NCI-H1105 (cell line): Measurements from ENCODE around the gene PGRMC1.
"Not testable (repeated sequence)": the region's sequence is repeated elsewhere in the genome, so short reads cannot be mapped to it uniquely, and the experiment has no call there.

Experiments
- DNase-seq: peaks from one replicate; lab custom pipeline; 2025; lab: John Stamatoyannopoulos, UW

Gene PGRMC1

DNA sequence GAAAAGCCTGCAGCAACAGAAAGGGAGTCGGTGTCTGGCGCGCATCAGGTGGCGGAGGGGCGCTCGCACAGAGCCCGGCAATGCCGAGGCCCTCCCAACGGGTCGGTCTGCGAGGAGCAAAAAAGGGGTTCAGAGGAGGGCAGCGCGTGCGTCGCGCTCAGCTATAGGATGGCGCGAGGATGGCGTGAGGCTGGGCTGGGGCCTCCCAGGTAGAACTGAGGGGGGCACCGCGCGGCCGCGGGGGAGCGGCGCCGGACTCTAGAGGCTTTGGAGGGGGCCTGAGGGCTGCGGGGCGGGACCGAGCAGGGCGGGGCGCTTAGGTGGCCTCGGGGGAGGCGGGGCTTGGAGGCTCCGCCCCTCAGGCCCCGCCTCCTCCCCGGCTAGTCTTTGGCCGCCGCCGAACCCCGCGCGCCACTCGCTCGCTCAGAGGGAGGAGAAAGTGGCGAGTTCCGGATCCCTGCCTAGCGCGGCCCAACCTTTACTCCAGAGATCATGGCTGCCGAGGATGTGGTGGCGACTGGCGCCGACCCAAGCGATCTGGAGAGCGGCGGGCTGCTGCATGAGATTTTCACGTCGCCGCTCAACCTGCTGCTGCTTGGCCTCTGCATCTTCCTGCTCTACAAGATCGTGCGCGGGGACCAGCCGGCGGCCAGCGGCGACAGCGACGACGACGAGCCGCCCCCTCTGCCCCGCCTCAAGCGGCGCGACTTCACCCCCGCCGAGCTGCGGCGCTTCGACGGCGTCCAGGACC lies at the start of gene PGRMC1:
PGRMC1 (plus strand) TSS at position 414 of the 751 bp plus-strand sequence; CDS start at position 493, 79 bp downstream.
- DNase-seq = peak; percentile 68

DNA sequence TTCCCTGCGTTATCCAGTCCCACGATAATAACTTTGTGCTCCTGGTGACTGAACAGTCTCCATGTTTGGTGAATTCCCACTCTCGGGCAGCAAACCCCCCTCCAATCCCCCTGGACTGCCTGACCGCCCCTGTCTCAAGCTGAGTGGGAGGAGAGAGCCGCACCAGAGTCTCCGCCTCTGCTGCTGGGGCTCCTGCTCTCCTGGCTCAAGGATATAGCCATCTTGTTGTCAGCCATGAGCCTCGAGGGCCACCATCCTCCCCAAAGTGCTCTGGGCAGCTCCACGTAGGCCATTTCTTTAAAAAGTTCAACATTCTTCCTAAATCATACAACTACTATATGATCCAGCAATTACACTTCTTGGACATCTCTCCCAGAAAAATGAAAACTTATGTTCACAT lies 49.3 kb upstream of the PGRMC1 start:
- no peak for DNase-seq

DNA sequence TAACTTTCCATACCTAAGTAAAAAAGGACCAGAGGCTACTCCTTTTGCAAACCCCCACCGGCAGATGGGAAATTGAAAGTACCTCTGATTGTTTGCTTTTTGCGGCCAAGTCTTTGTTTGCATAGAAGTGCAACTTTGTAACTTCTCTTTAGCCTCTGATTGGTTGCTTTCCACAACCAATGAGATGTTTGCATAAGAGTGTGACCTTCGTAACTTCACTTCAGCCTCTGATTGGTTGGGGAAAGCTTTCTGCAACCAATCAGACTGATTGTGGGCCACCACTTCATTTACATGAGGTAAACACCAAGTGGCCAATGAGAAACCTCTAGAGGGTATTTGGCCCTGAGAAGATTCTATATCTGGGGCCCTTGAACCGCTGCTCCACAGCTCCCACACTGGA lies 48.8 kb upstream of the PGRMC1 start:
- no peak for DNase-seq

DNA sequence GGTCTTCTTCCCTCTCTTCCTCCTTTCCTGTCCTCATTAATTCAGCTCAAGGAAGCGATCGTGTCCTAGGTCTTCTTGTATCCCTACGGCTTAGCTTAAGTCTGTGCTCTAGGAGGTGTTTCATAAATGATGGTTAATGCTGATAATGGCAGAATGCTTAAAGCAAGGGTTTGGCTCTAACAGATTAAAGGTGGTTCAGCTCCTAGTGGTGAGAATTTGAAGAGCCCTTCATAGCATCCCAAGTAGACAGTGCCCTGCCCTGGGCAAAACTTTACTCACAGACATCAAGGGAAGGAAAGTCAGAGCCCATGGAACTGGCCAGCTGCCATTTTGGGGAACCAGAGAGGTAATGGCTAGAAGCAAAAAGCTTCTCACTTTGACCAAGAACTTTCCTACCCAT lies 47.0 kb upstream of the PGRMC1 start:
- DNase-seq = no peak

DNA sequence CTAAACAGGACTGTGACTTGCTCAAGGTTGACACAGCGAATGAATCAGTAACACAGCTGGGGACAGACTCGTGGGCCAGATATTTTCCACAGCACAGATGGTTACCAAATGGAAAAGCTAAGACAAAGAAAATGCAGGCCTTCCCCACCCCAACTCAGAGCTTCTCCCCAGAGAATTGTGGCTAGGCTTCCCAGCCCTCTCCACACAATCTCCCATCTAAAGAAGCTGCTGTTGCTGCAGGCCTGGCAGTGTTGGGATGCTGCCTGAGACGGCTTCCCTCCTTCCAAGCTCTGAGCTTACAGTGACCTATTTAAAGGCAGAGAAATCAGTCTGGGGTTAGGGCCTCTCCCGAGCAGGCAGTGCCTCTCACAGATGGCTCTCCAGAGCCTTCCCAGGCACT lies 46.5 kb upstream of the PGRMC1 start:
- DNase-seq = no peak

DNA sequence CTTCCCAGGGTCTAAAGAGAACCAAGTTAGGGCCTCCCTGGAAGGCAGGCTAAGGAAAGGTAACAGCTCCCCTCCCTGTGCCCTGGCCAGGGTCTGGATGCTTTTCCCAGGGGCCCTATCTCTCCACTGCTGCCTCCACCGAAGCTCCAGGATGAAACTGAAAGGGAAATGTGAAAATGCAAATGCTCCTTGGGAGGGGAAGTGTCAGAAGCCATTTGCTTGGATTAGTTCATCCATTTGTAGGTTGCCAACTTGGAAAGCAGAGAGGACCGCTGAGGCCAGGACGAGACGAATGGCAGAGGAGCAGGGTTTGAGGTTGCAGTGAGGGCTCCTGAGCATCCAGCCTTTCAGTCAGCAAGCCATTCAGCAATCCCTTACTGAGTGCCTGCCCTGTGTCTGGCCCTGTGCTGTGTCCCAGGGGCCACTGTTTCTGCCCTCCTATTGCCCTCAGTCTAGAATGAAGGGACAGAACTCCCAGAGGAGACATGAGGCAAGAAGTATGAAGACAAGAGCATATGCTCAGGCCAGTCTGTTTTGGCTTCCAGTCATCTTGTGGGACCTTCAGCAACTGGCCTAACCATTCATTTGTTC lies 45.9 kb upstream of the PGRMC1 start:
- DNase-seq = no peak

DNA sequence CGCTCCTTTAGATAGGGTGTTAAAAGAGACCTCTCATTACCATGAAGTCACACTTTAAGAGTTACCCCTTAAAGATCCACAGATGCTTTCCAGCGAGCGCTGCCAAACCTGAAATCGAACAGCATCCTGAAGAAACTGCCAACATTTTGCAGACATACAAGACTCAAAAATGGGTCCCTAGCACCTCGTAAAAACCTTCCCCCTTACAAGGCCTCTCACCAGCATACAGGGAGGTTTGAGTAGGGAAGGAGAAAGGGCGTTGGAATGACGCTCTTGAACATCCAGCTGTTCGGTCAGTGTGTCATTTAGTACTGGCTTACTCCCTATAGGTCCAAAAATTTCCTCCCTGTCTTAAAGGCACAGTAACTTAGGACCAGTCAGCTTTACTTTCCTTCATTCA lies 45.3 kb upstream of the PGRMC1 start:
- DNase-seq = no peak

DNA sequence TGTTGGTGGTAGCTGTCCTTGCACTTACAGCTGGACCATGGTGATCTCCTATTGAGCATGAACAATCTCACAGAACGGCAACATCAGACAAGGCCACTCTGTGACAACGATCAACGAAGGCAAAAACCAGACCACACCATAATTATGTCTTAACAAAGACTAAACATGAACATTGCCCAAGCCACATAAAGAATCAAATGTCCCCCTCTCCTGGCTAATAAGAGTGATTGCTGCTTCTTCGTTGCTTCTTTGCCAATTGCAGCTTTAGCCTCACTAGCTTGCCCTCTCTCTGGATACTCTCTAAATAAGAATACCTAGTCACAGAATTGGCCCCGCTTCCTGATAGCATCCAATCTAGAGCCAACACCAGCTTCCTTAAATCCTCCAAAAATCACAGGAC lies 41.5 kb upstream of the PGRMC1 start:
- no peak for DNase-seq

DNA sequence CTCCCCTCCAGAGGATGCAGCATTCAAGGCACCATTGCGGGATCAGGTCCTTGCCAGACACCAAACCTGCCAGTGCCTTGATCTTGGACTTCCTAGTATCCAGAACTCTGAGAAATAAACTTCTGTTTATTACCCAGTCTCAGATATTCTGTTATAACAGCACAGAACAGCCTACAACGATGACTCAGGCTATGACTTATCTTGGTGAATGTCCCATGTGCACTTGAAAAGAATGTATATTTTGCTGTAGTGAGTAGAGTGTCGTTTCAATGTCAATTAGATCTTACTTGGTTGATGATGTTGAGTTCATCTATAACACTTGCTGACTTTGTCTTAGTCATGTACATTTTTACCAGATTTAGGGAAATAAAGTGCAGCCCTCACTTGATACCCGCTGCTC lies 34.5 kb upstream of the PGRMC1 start:
- DNase-seq = no peak

DNA sequence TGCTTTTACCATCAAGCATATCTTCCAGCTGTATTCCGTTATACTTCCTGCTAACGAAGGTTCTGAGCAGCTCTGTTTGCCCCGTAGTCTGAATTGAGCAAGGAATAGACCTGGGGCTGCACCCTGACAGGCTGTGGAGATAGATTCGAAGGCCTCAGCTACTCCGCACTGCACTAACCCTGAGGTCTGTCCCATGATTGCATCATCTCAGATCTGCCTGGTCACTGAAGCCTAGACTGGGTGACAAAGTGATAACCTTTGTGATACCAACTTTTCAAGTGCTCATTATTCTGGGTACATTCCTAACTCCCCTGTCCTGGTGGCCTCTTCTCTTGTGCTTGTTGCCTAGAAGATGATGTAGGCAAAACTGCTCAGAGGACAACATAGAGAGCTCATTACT lies 29.9 kb upstream of the PGRMC1 start:
- no peak for DNase-seq

DNA sequence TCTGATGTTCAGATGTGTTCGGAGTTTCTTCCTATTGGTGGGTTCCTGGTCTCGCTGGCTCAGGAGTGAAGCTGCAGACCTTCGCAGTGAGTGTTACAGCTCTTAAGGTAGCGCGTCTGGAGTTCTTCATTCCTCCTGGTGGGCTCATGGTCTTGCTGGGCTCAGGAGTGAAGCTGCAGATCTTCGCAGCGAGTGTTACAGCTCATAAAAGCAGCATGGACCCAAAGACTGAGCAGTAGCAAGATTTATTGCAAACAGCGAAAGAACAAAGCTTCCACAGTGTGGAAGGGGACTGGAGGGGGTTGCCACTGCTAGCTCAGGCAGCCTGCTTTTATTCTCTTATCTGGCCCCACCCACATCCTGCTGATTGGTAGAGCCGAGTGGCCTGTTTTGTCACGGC lies 28.6 kb upstream of the PGRMC1 start:
- DNase-seq = not testable (repeated sequence)

DNA sequence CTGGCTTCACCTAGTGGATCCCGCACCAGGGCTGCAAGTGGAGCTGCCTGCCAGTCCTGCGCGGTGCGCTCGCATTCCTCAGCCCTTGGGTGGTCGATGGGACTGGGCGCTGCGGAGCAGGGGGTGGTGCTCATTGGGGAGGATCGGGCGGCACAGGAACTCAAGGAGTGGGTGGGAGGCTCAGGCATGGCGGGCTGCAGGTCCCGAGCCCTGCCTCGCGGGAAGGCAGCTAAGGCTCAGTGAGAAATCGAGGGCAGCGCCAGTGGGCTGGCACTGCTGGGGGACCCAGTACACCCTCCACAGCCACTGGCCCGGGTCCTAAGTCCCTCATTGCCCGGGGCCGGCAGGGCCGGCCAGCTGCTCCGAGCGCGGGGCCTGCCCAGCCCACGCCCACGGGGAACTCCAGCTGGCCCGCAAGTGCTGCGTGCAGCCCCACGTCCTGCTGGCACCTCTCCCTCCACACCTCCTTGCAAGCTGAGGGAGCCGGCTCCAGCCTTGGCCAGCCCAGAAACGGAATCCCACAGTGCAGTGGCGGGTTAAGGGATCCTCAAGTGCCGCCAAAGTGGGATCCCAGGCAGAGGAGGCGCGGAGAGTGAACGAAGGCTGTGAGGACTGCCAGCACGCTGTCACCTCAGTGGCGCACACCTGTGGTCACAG lies 27.6 kb upstream of the PGRMC1 start:
- DNase-seq = no peak

DNA sequence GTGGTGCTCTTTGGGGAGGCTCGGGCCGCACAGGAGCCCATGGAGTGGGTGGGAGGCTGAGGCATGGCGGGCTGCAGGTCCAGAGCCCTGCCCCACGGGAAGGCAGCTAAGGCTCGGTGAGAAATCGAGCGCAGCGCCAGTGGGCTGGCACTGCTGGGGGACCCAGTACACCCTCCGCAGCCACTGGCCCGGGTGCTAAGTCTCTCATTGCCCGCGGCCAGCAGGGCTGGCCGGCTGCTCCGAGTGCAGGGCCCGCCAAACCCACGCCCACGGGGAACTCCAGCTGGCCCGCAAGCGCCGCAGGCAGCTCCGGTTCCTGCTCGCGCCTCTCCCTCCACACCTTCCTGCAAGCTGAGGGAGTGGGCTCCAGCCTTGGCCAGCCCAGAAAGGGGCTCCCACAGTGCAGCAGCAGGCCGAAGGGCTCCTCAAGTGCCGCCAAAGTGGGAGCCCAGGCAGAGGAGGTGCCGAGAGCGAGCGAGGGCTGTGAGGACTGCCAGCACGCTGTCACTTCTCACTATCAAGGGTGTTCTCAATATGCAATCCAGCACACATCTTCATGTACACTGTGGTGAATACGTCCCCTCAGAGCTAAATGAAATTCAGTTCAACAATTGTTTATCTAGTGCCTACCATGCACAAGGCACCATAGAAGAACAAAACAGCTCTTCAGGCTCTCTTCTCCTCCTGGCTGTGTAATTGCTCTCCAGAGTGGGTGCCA lies 25.0 kb upstream of the PGRMC1 start:
- DNase-seq = not testable (repeated sequence)

DNA sequence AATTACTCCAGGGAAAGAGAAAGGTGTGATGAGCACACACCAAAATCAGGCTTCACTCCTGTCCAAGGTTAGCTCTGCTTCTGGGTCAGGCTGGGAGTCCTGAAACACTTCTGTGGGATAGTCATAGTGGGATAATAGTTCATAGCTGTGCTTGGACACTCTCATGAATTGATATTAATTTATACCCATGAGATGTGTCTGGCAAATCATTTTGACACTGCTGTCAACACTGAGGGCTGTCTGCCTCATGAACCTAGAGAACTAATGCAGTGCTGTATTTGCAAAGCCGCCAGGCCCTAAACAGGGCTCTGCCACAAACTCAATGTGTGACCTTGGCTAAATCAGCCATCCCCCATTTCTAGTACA lies 24.5 kb upstream of the PGRMC1 start:
- DNase-seq = no peak

DNA sequence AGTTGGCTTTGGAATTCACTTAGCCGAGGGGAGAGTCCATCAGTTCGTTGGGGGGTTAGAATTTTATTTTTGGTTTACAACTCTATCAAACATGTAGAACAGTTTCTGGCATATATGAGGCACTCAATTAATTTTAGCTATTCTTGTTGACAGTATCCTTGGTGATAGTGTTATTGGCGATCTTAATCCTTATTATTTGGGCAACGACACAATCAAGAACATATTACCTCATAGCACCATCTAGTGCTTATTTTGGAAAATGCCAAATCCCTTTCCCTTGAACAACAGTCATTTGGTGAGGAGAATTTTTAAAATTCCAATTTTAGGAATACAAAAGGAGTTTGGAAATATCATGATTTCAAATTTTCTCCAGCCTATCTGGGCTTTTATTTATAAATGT lies 17.9 kb upstream of the PGRMC1 start:
- no peak for DNase-seq

DNA sequence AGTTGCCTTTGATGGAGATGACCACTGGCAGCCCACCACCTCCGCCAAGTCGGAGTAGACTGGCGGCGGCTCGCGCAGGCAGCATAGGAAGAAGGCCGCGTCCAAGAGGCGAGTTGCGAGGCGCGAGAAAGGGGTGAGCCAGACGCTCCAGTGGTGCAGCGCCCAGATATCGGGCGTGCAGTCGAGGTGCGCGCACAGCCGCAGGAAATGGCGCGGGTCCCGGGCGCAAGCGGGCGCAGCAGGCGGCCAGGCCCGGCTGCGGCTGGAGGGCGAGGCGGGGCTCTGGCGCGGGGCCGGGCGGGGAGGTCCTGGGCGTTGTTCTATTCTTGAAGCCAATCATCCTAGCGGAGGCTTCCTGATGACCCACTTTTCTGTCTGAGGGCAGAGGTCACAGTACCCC lies 13.2 kb upstream of the PGRMC1 start:
- DNase-seq = no peak

DNA sequence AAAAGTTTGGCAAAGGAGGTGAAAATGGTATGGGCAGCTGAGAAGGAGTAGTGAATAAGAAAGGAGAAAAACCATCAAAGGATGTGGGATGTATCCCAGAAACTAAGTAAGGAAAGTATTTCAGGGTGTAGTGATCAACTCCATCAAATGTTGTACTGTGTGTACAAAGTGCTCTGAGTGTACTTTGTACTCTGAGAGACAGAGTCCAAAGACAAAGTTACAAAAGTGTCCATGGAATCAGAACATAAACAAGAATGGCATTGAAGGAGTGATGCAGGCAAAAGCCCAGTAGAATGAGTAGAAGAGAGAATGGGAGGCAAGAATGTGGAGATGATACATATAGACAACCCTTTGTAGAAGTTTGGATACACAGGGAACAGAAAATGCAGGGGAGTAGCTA lies 12.3 kb upstream of the PGRMC1 start:
- no peak for DNase-seq

DNA sequence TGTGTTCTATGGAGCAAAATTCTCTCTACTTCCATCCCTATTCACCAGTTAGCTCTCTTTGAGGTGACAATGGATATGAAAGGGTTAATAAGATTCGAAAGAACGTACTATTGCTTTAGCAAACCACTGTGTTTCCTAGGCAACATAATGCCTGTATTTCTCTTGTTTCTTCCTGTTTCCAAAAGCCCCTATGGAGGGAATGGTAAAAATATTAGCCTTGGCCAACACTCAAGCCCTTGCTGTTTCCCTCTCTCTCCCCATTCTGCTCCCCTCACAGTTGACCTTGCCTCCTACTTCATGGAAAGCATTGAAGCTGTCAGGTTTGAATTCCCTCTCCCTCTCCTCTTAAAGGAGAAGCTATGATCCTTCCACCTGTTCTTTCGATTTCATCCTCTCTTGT lies 9.6 kb upstream of the PGRMC1 start:
- no peak for DNase-seq

DNA sequence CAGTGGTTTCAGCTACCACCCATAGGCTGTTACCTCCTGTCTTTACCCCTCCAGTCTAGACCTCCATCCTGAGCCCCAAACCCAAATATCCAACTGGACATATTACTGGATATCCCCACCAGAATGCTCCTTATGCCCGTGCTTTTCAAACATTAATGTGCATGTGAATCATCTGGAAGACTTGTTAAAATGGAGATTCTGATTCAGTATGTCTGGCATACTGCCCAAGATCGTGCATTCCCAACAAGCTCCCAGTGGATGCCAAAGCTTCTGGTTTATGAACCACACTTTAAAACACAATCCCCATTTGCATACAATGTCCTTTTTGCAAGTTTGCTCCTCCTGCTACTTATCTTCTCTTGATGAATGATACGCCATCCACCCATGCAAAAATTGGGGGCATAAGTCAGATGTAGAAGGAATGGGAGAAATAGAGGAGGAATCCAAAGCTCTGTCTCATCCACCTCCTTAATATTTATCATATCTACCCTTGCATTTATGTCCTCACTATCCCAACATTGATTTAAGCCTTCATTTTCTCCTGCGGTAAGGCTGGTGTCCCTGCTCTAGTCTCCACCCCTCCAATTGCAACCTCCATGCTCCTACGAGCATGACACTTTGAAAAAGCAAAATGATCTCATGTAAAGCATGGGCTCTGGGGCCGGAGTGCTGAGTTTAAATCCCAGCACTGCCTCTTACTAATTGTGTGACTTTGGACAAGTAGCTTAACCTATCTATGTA lies 7.4 kb upstream of the PGRMC1 start:
- no peak for DNase-seq

DNA sequence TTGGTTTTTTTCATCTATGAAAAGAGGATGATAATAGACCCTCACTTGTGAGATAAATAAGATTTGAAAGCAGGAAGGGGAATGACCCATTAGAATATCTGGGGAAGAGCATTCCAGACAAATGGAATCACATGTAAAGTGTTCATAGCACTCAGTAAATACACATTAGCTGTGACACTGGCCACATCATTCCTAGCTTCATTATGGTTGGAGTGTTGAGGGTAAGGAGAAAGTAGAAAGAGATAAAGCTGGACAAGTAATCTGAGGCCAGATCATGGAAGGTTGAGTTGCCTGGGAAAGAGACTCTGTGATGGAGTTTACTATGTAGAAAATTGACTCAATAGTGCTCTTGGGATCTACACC lies 6.9 kb upstream of the PGRMC1 start:
- no peak for DNase-seq

DNA sequence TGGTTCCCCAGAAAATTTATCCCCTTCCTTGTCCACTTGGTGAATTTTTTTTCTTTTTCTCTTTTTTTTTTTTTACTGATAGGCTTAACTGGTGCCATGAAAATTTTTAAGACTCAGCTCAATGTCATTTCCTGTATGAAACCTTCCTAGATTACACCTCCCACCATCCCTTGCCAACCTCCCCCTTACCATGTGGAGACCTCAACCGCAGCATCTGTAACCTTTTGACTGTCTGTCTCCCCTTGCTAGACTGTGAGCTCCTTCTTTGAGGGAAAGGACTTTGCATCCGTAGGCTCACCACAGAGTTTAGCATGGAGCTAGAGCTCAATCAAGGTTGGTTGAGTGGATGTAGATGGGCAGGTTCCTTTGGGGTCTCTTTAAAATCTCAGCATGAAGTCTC lies 5.2 kb upstream of the PGRMC1 start:
- no peak for DNase-seq

DNA sequence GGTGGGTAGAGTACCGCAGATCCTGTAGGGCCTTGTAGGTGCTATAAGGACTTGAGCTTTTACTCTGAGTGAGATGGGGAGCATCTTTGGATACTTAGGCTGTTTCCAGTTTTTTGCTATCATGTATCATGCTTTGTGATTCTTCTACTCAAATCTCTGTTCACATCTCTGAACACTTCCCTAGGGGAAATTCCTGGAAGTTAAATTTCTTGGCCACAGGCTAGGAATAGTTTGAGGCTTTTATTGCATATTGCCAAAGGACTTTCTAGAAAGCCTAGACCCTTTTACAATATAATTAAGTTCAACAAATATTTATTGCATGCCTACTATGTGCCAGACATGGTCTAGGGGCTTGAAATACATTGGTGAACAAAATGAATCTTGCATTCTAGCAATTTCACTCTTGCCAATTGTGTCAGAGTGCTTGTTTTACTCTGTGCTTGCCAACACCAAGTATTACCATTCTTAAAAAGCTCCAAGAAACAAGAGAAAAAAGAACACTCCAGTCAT lies 4.1 kb upstream of the PGRMC1 start:
- no peak for DNase-seq
